Tibial nerve (tissue), 4 donors: Measurements from ENCODE around the gene COL8A2. TPM values are rescaled to one million over a fixed set of nuclear protein-coding genes. Genes with fewer than 3 reads are reported as not detected.

Experiments
- DNase-seq, 2 donors: peaks; one replicate each; pipeline ENCODE4 v3.0.0-alpha.2; 2019; ENCODE audit warnings: low spot score in 2 of 2
- H3K27ac ChIP-seq, 4 donors: fragments of 200-600 bp; sonication (generic) in 3 of 4; one replicate each; pipeline ENCODE4 v1.5.1; 2017 to 2019; ENCODE audit warnings: mild to moderate bottlenecking in 1 of 4
- H3K27me3 ChIP-seq, 2 donors: fragments of 200-600 bp; sonication (generic) in 1 of 2; one replicate each; pipeline versions ENCODE4 v1.5.1 to v1.6.0; 2017 to 2019
- H3K36me3 ChIP-seq, 3 donors: fragments of 200-600 bp; sonication (generic); one replicate each; pipeline ENCODE4 v1.5.1; 2018 to 2019
- H3K4me1 ChIP-seq, 4 donors: fragments of 200-600 bp; sonication (generic) in 3 of 4; one replicate each; pipeline ENCODE4 v1.5.1; 2017 to 2019
- H3K4me3 ChIP-seq, 4 donors: fragments of 200-600 bp; sonication (generic) in 3 of 4; one replicate each; pipeline ENCODE4 v1.5.1; 2017 to 2019; ENCODE audit warnings: mild to moderate bottlenecking in 1 of 4, moderate library complexity in 1 of 4
- H3K9me3 ChIP-seq, 4 donors: fragments of 200-600 bp; sonication (generic) in 3 of 4; one replicate each; pipeline ENCODE4 v1.5.1; 2017 to 2019
- CTCF ChIP-seq, 5 experiments: fragments of 200-600 bp in 3 of 5; fragments of 450-650 bp in 2 of 5; sonication (generic) in 3 of 5; IDR thresholded peaks; one replicate each; pipeline ENCODE4 v1.5.1; 2016 to 2019; ENCODE audit warnings: antibody characterized with exemption in 5 of 5, mild to moderate bottlenecking in 3 of 5, moderate library complexity in 2 of 5
- EP300 ChIP-seq, 2 donors: sonication (generic); formaldehyde crosslinking; IDR thresholded peaks; one replicate each; pipeline ENCODE4 v1.6.1; 2017; ENCODE audit warnings: antibody characterized with exemption in 2 of 2, mild to moderate bottlenecking in 1 of 2
- POLR2A ChIP-seq, 2 donors: fragments of 450-650 bp; IDR thresholded peaks; one replicate each; pipeline ENCODE4 v1.6.1; 2017; ENCODE audit warnings: antibody characterized with exemption in 2 of 2, mild to moderate bottlenecking in 2 of 2, moderate library complexity in 2 of 2
- total RNA-seq, 4 donors: library from RNA; depleted of rRNA; stranded (reverse); fragments of >200 nt; gene quantifications; one replicate each; pipeline ENCODE4 v1.1.0, GENCODE V29; 2016

Gene COL8A2
- total RNA-seq, 4 donors from 2014 or later = 26.7 to 57.9 (median 50.2) TPM

DNA sequence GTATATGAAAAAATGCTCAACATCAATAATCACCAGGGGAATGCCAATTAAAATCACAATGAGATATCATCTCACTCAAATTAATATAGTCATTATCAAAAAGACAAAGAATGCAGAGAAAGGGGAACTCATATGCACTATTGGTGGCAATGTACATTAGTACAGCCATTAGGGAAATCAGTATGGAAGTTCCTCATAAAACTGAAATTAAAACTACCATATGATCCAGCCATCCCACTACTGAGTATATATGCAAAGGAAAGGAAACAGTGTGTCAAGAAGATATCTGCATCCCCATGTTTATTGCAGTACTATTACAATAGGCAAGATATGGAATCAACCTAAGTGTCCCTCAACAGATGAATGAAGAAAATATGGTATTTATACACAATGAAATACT lies 73.2 kb downstream of the COL8A2 start:
- Histone ChIP-seq H3K9me3 (peaks cover 0 to 10% (median 0%) of the 10 kb centered on the region in 4 donors), H3K27ac (no peak overlapping the region), H3K27me3 (no peaks in the 10 kb centered on the region), H3K36me3 (peaks cover 0 to 99% (median 0%) of the 10 kb centered on the region in 3 donors), H3K4me1 (no peaks in the 10 kb centered on the region), H3K4me3 (no peak overlapping the region)
- TF ChIP-seq CTCF (IDR thresholded peaks at IDR 0.05) (no peak), POLR2A (IDR thresholded peaks at IDR 0.05) (no peak), EP300 (IDR thresholded peaks at IDR 0.05) (no peak)
- no peak for DNase-seq

Other genes with a start within 250 kb of the COL8A2 start
- gene AGO1, start 242.0 kb downstream of the COL8A2 start, total RNA-seq = 10 to 100 TPM in 3 of 4 donors, 1 to 10 TPM in 1; 9.2 to 24.0 (median 20.1) TPM
- 10 to 100 TPM; 16.2 to 31.8 (median 27.7) TPM for gene AGO3, start 194.1 kb downstream of the COL8A2 start, total RNA-seq
- under 1 TPM in 1 of 4 donors, not detected in 3; 0.90 TPM for gene TEKT2, start 41.1 kb downstream of the COL8A2 start, total RNA-seq
- gene ADPRS, start 36.3 kb downstream of the COL8A2 start, total RNA-seq = 10 to 100 TPM; 41.0 to 64.3 (median 48.0) TPM
- gene TRAPPC3, start 24.3 kb upstream of the COL8A2 start, total RNA-seq = 10 to 100 TPM; 48.0 to 90.4 (median 69.1) TPM
- 100 to 1,000 TPM in 3 of 4 donors, 10 to 100 TPM in 1; 85.0 to 184 (median 121) TPM for gene MAP7D1, start 30.9 kb upstream of the COL8A2 start, total RNA-seq
- gene THRAP3, start 99.2 kb upstream of the COL8A2 start, total RNA-seq = 100 to 1,000 TPM in 2 of 4 donors, 10 to 100 TPM in 2; 89.2 to 114 (median 97.0) TPM
- gene SH3D21, start 181.1 kb upstream of the COL8A2 start, total RNA-seq = 1 to 10 TPM; 1.5 to 4.1 (median 2.4) TPM
- 100 to 1,000 TPM in 1 of 4 donors, 10 to 100 TPM in 3; 61.4 to 128 (median 86.3) TPM for gene EVA1B, start 198.4 kb upstream of the COL8A2 start, total RNA-seq